Uterus (tissue), 4 donors: ENCODE measurements around the gene ST8SIA6. TPM values are rescaled to one million over a fixed set of nuclear protein-coding genes. Genes with fewer than 3 reads are reported as not detected.

Experiments used
- DNase-seq, 2 donors: peaks; one replicate each; pipeline ENCODE4 v3.0.0-alpha.2; 2019 to 2020
- H3K27ac ChIP-seq, 2 donors: fragments of 200-600 bp; sonication (generic); 1 replicate in 1 of 2; 2 replicates in 1 of 2; pipeline ENCODE4 v1.5.1; 2016 to 2018
- H3K27me3 ChIP-seq, 2 donors: fragments of 200-600 bp; sonication (generic); one replicate each; pipeline ENCODE4 v1.5.1; 2018 to 2019; ENCODE audit warnings: control low read depth in 1 of 2
- H3K36me3 ChIP-seq, 2 donors: fragments of 200-600 bp; sonication (generic); one replicate each; pipeline ENCODE4 v1.5.1; 2019; ENCODE audit warnings: control low read depth in 1 of 2
- H3K4me1 ChIP-seq, 2 donors: fragments of 200-600 bp; sonication (generic); one replicate each; pipeline ENCODE4 v1.5.1; 2018 to 2019; ENCODE audit warnings: control low read depth in 1 of 2
- H3K4me3 ChIP-seq, 2 donors: fragments of 200-600 bp; sonication (generic); 1 replicate in 1 of 2; 2 replicates in 1 of 2; pipeline ENCODE4 v1.5.1; 2018 to 2019; ENCODE audit warnings: mild to moderate bottlenecking in 1 of 2
- H3K9me3 ChIP-seq, 2 donors: fragments of 200-600 bp; sonication (generic); one replicate each; pipeline ENCODE4 v1.5.1; 2019; ENCODE audit warnings: control low read depth in 1 of 2
- CTCF ChIP-seq, 4 experiments: fragments of 200-600 bp in 2 of 4; fragments of 450-650 bp in 2 of 4; sonication (generic) in 2 of 4; IDR thresholded peaks; one replicate each; pipeline ENCODE4 v1.5.1; 2016 to 2019; ENCODE audit warnings: antibody characterized with exemption in 4 of 4, mild to moderate bottlenecking in 2 of 4, moderate library complexity in 1 of 4
- POLR2A ChIP-seq, 2 donors: fragments of 450-650 bp; IDR thresholded peaks; one replicate each; pipeline ENCODE4 v1.6.1; 2016; ENCODE audit warnings: antibody characterized with exemption in 2 of 2, mild to moderate bottlenecking in 1 of 2, moderate library complexity in 1 of 2
- intact Hi-C: fragments of 100-400 bp; cut with DNase I; formaldehyde crosslinking; loops from one replicate; pipeline ENCODE4 v1.15.1; 2023; ENCODE audit warnings: low total_unique reads
- total RNA-seq, 4 donors: library from RNA; depleted of rRNA in 3 of 4; stranded (reverse); fragments of >200 nt in 3 of 4; gene quantifications; one replicate each; pipeline versions ENCODE4 v1.1.0 to v1.2.4, GENCODE V29; 2014 to 2023
- donor health status: DM: yes; HTN: yes; CAD: no.

The ST8SIA6 gene
- total RNA-seq, 4 donors from 2014 or later, result 0.77 to 1.9 (median 1.1) TPM; not detected in 1

GRCh38 chr10:17470246-17470645 is 15.9 kb upstream of the ST8SIA6 start:
- Histone ChIP-seq H3K36me3 (no peaks in the 10 kb centered on the region), H3K27ac (no peak overlapping the region), H3K4me3 (no peak overlapping the region), H3K27me3 (no peaks in the 10 kb centered on the region), H3K4me1 (no peaks in the 10 kb centered on the region), H3K9me3 (no peaks in the 10 kb centered on the region)
- intact Hi-C loops, result no loop called here
- no peak for DNase-seq
- TF ChIP-seq POLR2A (IDR thresholded peaks at IDR 0.05) (no peak), CTCF (IDR thresholded peaks at IDR 0.05) (no peak)

- H3K9me3 ChIP-seq, result no peaks in the 10 kb centered on the region
- H3K27ac ChIP-seq, result no peak overlapping the region
- DNase-seq, result no peak
- TF ChIP-seq POLR2A (IDR thresholded peaks at IDR 0.05) (no peak), CTCF (IDR thresholded peaks at IDR 0.05) (no peak)
- H3K4me3 ChIP-seq, result no peak overlapping the region
- H3K27me3 ChIP-seq, result no peaks in the 10 kb centered on the region
- no peaks in the 10 kb centered on the region for H3K4me1 ChIP-seq
- H3K36me3 ChIP-seq, result no peaks in the 10 kb centered on the region
- intact Hi-C loops, result no loop called here
Measured at GRCh38 chr10:17465328-17466125, 11.1 kb upstream of the ST8SIA6 start.

- H3K4me3 ChIP-seq, result no peak overlapping the region
- H3K4me1 ChIP-seq, result no peaks in the 10 kb centered on the region
- H3K36me3 ChIP-seq, result no peaks in the 10 kb centered on the region
- H3K27me3 ChIP-seq, result no peaks in the 10 kb centered on the region
- H3K9me3 ChIP-seq, result no peaks in the 10 kb centered on the region
- no peak for DNase-seq
- intact Hi-C loops, result no loop called here
- no peak for TF ChIP-seq POLR2A (IDR thresholded peaks at IDR 0.05)
- no peak for TF ChIP-seq CTCF (IDR thresholded peaks at IDR 0.05)
- no peak overlapping the region for H3K27ac ChIP-seq
Measured at GRCh38 chr10:17464545-17464944, 10.2 kb upstream of the ST8SIA6 start.

GRCh38 chr10:17460756-17461155 is 6.4 kb upstream of the ST8SIA6 start:
- no peak overlapping the region for H3K27ac ChIP-seq
- TF ChIP-seq POLR2A (IDR thresholded peaks at IDR 0.05) (no peak), CTCF (IDR thresholded peaks at IDR 0.05) (no peak)
- H3K9me3 ChIP-seq, result no peaks in the 10 kb centered on the region
- H3K27me3 ChIP-seq, result no peaks in the 10 kb centered on the region
- no peaks in the 10 kb centered on the region for H3K4me1 ChIP-seq
- no peaks in the 10 kb centered on the region for H3K36me3 ChIP-seq
- no peak overlapping the region for H3K4me3 ChIP-seq
- DNase-seq, result no peak
- intact Hi-C loops, result no loop called here

- Histone ChIP-seq H3K36me3 (no peaks in the 10 kb centered on the region), H3K9me3 (no peaks in the 10 kb centered on the region), H3K4me3 (no peak overlapping the region), H3K4me1 (peaks cover 0 to 15% of the 10 kb centered on the region in 2 donors), H3K27ac (no peak overlapping the region), H3K27me3 (peaks cover 0 to 7% of the 10 kb centered on the region in 2 donors)
- intact Hi-C loops, result no loop called here
- TF ChIP-seq POLR2A (IDR thresholded peaks at IDR 0.05) (no peak), CTCF (IDR thresholded peaks at IDR 0.05) (no peak)
- no peak for DNase-seq
Measured at GRCh38 chr10:17457083-17457482, 2.7 kb upstream of the ST8SIA6 start.
